Ishikawa (cell line): ENCODE measurements around the gene PXMP2.

Experiments used
- CEBPB ChIP-seq: IDR thresholded peaks from 2 replicates; pipeline ENCODE4 v1.6.1; 2012
- CREB1 ChIP-seq: IDR thresholded peaks from 2 replicates; pipeline ENCODE4 v1.6.1; 2012; ENCODE audit warnings: low read depth
- EGR1 ChIP-seq: IDR thresholded peaks from 2 replicates; pipeline ENCODE4 v1.6.1; 2012
- EP300 ChIP-seq: IDR thresholded peaks from 2 replicates; pipeline ENCODE4 v1.6.1; 2012; ENCODE audit warnings: borderline replicate concordance
- FOXM1 ChIP-seq: IDR thresholded peaks from 2 replicates; pipeline ENCODE4 v1.6.1; 2012; ENCODE audit warnings: low read depth, borderline replicate concordance
- NFIC ChIP-seq: IDR thresholded peaks from 2 replicates; pipeline ENCODE4 v1.6.1; 2012
- RAD21 ChIP-seq: IDR thresholded peaks from 2 replicates; pipeline ENCODE4 v1.6.1; 2012; ENCODE audit warnings: low read depth
- TAF1 ChIP-seq: IDR thresholded peaks from 2 replicates; pipeline ENCODE4 v1.6.1; 2012; ENCODE audit warnings: low read depth, mild to moderate bottlenecking
- TCF12 ChIP-seq: IDR thresholded peaks from 2 replicates; pipeline ENCODE4 v1.6.1; 2012; ENCODE audit warnings: low read depth
- TEAD4 ChIP-seq: IDR thresholded peaks from 2 replicates; pipeline ENCODE4 v1.6.1; 2012
- USF1 ChIP-seq: IDR thresholded peaks from 2 replicates; pipeline ENCODE4 v1.6.1; 2012
- YY1 ChIP-seq: IDR thresholded peaks from 2 replicates; pipeline ENCODE4 v1.6.1; 2012; ENCODE audit warnings: low read depth
- ZBTB7A ChIP-seq: IDR thresholded peaks from 2 replicates; pipeline ENCODE4 v1.6.1; 2012; ENCODE audit warnings: low read depth
- TF ChIP-seq, protein P1 (sequence below): IDR thresholded peaks from 2 replicates; pipeline ENCODE4 v1.6.1; 2012; ENCODE audit warnings: low read depth, mild to moderate bottlenecking
- TF ChIP-seq, protein P2 (sequence below): IDR thresholded peaks from 2 replicates; pipeline ENCODE4 v1.6.1; 2012

PXMP2 gene

DNA sequence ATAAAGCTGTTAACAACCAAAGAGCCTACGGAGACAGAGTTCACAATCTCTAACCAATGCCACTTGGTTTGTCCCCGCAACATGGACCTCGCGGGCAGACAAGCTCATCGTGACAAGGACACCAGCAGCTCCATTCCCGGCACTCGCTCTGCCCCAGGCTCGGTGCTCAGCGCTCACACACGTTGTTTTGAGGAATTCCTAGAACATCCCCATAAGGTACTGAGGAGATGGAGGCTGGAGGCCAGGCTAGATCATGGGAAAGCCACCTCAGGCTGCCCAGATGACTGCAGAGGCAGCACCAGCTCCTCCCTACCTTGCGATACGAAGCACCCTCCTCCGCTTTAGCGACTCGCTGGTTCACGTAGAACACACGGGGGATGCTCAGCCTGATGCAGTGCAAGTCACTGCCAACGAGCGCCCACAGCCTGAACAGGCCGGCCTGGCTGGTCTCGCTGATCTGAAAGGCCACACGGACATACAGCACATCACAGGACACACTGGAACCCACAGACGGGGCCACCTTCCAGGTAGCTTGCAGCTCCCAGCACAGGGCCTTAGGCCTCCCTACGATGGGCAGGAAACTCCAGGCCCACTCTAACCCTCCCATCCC lies 38.7 kb upstream of the PXMP2 start:
- TF ChIP-seq FOXM1 (no peak), EP300 (no peak), YY1 (no peak), CEBPB (no peak), RAD21 (no peak), USF1 (no peak), EGR1 (no peak), TAF1 (no peak), TCF12 (no peak)

GRCh38 chr12:132649226-132649945 lies 38.0 kb upstream of the PXMP2 start:
- TF ChIP-seq CEBPB: no peak
- TF ChIP-seq, protein P1, sequence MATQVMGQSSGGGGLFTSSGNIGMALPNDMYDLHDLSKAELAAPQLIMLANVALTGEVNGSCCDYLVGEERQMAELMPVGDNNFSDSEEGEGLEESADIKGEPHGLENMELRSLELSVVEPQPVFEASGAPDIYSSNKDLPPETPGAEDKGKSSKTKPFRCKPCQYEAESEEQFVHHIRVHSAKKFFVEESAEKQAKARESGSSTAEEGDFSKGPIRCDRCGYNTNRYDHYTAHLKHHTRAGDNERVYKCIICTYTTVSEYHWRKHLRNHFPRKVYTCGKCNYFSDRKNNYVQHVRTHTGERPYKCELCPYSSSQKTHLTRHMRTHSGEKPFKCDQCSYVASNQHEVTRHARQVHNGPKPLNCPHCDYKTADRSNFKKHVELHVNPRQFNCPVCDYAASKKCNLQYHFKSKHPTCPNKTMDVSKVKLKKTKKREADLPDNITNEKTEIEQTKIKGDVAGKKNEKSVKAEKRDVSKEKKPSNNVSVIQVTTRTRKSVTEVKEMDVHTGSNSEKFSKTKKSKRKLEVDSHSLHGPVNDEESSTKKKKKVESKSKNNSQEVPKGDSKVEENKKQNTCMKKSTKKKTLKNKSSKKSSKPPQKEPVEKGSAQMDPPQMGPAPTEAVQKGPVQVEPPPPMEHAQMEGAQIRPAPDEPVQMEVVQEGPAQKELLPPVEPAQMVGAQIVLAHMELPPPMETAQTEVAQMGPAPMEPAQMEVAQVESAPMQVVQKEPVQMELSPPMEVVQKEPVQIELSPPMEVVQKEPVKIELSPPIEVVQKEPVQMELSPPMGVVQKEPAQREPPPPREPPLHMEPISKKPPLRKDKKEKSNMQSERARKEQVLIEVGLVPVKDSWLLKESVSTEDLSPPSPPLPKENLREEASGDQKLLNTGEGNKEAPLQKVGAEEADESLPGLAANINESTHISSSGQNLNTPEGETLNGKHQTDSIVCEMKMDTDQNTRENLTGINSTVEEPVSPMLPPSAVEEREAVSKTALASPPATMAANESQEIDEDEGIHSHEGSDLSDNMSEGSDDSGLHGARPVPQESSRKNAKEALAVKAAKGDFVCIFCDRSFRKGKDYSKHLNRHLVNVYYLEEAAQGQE: no peak
- TF ChIP-seq TAF1: no peak
- TF ChIP-seq ZBTB7A: no peak
- TF ChIP-seq EGR1: no peak
- TF ChIP-seq YY1: no peak
- TF ChIP-seq, protein P2, sequence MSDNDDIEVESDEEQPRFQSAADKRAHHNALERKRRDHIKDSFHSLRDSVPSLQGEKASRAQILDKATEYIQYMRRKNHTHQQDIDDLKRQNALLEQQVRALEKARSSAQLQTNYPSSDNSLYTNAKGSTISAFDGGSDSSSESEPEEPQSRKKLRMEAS: no peak
- no peak for TF ChIP-seq EP300
- TF ChIP-seq CREB1: no peak
- TF ChIP-seq NFIC: no peak
- no peak for TF ChIP-seq FOXM1
- no peak for TF ChIP-seq RAD21
- TF ChIP-seq USF1: no peak
- no peak for TF ChIP-seq TEAD4
- no peak for TF ChIP-seq TCF12

DNA sequence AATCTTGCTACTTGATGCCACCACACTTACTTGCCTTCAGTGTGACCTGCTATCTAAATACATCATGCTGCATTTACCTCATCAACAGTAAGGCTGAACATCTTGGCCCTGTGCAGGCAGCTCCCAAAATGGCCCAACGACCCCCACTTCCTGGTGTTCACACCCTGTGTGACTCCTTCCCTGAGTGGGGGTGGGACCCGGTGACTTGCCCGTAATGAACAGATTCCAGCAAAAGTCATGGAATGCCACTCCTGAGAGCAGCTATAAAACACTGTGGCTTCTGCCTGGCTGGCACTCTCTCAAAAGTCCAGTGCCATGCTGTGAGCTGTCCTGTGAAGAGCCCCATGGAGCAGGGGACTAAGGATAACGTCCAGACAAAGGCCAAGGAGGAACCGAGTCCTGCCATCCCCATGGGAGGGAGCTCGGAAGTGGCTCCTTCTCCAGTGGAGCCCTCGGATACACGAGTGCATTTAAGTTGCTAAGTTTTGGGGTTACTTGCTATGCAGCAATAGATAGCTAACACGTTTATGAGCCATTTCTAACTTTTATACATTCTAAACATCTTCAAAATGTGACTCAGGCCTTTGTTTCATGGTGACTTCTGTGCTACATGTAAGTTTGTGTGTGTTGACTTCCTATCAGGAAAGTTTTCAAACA lies 35.8 kb upstream of the PXMP2 start:
- TF ChIP-seq TCF12 (no peak), ZBTB7A (no peak), USF1 (no peak), EP300 (no peak), TEAD4 (no peak), TAF1 (no peak)

- TF ChIP-seq EGR1 (no peak), TEAD4 (no peak), ZBTB7A (no peak), USF1 (no peak)
Observed at GRCh38 chr12:132653567-132654290, 33.7 kb upstream of the PXMP2 start.

- TF ChIP-seq CEBPB: no peak
- no peak for TF ChIP-seq EP300
- TF ChIP-seq FOXM1: no peak
- TF ChIP-seq CREB1: no peak
- TF ChIP-seq, protein P2: no peak
- no peak for TF ChIP-seq USF1
- no peak for TF ChIP-seq RAD21
- TF ChIP-seq, protein P1: no peak
- no peak for TF ChIP-seq YY1
- no peak for TF ChIP-seq TAF1
- no peak for TF ChIP-seq ZBTB7A
- no peak for TF ChIP-seq EGR1
- no peak for TF ChIP-seq TCF12
- TF ChIP-seq NFIC: no peak
- TF ChIP-seq TEAD4: no peak
Observed at GRCh38 chr12:132657004-132657727, 30.2 kb upstream of the PXMP2 start.
